ENCODE results near the gene SF3B3.

GRCh38 chr16:70552675-70553074, 29.1 kb downstream of the SF3B3 start:
- TF ChIP-seq, protein P1, sequence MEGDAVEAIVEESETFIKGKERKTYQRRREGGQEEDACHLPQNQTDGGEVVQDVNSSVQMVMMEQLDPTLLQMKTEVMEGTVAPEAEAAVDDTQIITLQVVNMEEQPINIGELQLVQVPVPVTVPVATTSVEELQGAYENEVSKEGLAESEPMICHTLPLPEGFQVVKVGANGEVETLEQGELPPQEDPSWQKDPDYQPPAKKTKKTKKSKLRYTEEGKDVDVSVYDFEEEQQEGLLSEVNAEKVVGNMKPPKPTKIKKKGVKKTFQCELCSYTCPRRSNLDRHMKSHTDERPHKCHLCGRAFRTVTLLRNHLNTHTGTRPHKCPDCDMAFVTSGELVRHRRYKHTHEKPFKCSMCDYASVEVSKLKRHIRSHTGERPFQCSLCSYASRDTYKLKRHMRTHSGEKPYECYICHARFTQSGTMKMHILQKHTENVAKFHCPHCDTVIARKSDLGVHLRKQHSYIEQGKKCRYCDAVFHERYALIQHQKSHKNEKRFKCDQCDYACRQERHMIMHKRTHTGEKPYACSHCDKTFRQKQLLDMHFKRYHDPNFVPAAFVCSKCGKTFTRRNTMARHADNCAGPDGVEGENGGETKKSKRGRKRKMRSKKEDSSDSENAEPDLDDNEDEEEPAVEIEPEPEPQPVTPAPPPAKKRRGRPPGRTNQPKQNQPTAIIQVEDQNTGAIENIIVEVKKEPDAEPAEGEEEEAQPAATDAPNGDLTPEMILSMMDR (conservative IDR thresholded peaks at IDR 0.05; ENCODE audit: low read depth, low read length) = no peak
- no peak for TF ChIP-seq EZH2 (IDR thresholded peaks at IDR 0.05; ENCODE audit: low read length, unreplicated experiment)

Measured in PC-3 (cell line).